GM19324 (cell line): ENCODE measurements around the gene ZNF827.
A peak's percentile ranks its signal among the peaks of the same experiment; 100 is the strongest.
"Not testable (repeated sequence)": the region's sequence is repeated elsewhere in the genome, so short reads cannot be mapped to it uniquely, and the experiment has no call there.

ENCODE experiments used
- ATAC-seq: cut with Tn5 transposase; IDR thresholded peaks from one replicate; pipeline ENCODE4 v1.9.1; 2021; ENCODE audit warnings: mild to moderate bottlenecking, moderate library complexity; ENCODE audit not compliant: unreplicated experiment, low FRiP score

ZNF827 gene

DNA sequence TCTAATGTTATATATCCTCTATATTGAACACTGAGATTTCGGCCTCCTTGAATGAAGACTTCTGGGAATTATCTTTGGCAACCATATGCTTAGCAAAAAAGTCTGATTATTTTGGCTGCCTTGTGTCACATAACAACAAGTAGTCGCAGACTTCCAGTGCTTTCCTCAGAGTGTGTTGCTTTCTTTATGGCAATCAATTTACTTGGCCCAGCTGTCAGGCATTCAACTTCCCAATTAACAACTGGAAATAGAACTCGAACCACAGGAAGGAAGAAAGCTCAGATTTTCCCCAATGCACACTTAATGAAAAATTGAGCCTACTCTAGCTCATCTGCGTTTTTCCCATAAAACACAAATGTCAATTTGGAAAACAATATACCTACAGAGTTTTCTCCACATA, 71.6 kb downstream of the ZNF827 start:
- no peak for ATAC-seq

DNA sequence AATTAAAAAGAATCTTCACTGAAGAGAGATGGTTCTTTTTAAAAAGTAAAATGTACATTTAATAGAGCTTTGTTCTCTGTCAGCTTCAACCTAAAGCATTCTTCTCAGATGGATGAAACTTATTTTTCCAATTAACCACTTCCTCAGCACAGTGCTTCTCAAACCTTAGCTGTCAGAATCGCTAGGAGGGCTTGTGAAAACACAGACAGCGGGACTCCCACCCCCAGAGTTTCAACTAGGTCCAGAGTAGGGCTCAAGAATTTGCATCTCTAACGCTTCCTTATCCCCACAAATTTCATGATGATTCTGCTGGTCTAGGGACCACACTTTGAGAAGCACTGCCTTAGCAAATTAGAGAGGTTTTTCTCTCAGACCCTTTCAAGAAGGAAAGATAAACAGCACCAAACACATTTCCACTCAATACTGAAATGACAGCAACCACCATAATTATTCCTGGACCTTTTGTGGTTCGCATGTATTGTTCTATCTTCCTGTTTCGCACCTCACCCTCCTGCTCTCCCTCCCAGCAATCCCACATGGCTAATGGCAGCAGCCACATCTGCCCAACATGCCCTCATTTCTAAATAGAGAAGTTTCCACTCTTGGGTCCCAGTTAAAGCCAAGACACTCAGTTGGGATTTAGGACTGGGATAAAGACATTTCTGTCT, 73.2 kb downstream of the ZNF827 start:
- ATAC-seq: no peak

DNA sequence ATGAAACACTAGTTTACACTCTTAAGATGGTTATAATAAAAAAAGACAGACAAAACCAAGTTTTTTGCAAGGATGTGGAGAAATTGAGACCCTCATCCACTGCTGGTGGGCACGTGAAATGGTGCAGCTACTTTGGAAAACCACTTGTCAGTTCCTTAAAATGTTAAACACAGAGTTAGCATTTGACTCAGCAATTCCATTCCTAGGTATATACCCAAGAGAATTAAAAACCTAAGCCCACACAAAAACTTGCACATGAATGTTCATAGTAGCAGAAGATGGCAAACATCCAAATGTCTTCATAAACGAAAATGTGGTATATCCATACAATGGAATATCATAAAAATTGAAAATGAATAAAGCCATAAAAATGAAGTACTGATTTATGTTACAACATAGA, 75.4 kb downstream of the ZNF827 start:
- no peak for ATAC-seq

DNA sequence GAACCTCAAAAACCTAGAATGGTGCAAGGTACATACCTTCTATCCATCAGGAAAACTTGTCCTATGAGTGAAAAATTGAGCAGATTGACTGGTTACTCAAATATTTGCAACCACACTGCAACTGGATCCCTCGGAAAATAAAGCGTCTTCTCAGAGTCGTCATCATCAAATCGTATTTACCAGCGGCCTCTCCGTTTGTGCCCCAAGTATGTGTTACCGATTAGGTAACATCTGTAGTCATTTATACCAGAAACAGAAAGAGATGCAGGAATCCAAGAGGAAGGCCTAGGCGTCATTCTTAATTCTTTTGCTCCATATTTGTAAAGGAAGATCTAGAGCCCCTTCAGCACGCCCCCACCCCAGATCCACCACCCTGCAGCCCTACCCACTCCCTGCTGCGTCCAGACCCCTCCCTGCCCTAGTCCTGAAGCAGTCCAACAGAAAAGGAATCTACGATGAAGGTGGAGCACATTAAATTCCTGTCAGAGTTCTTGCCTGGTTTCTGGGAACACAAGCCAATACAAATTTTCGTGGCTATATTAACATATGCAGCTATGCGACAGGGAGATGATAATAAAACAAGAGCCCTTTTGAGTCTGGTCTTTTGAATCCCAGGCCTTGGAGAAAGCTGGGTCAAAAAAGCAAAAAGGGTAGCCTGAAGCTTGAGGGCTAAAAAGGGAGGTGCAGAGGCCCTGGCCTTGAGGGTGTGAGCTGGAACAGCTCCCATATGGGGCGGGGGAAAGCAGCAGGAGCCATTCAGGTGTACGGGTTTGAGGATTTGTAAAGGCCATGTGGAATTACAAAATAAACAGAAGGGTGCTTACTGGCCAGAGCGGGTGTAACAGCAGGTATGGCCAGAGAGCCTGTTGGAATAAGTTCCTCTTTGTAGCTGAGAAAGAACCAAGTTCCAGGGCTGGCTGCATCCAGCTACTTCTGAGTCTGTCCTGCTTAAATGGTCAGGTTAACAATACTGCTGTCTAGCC, 77.0 kb downstream of the ZNF827 start:
- ATAC-seq: no peak

DNA sequence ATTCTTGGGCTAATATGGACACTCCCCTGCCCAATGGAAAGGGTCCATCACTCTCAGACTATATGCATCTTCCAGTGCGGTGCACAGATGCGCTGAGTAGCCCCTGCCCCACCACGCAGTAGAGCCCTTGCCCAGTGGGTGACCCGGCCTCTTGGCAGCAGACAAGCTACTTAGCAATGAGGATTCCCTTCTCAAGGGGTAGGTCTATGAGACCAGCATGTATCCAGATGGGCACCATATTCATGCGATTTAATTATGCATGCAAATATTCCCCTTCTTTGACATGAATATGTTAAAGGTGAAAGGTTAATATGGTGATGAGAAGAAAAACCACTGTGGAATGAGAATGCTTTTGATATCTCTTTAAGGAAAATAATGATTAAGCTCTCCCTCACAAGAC, 77.7 kb downstream of the ZNF827 start:
- ATAC-seq: no peak

DNA sequence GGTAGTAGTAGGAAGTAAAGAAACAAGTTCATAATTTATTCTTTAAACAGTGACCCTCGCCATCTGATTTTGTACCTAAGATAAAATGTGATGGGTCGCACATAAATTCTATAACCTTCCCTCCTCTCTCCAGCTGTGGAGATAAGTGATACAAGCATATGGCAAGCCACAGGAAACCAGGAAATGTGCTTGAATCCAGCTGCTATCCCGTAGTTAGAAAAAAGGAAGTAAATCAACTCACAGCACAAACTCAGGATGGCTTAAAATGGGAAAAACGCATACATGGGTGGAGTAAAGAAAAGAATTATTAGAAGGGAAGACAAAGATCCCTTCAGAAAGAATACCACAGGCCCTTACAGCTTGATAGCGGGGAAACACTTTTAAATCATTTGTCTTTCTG, 78.2 kb downstream of the ZNF827 start:
- no peak for ATAC-seq

DNA sequence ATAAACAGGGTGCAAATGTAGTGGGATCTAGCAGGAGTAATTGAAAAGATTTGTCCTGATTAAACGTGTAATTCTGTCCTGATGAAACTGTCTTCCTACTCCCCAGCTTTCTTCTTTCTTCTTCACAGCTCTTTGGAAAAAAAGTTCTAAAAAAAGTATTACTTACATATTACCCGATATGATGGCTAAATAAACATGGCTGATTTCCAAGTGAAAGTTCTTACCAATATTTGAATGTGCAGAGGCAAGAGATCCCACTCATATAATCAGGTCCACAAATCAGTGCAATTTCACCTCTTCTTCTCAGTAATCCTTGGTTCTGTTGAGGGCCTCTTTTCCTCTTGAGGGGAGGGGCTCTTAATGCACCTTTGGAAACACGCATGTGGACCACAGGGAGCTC, 78.7 kb downstream of the ZNF827 start:
- no peak for ATAC-seq

DNA sequence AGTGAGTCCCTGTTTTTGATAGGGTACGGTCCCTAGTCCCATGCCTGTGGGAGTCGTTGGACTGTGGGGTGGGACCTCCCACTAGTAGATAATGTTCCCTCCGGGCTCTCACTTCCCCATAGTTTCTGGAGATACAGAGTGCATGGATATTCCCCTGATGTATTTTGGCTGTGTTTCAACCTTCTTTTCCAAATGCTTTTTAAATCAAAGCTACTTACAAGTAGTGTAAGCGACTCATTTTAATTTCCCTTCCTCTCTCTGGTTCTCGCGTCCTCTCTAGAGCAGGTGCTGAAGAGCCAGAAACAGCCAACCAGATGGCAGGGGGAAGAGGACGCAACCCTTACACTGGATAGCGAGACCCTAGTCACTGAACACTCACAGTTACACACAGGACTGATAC, 79.2 kb downstream of the ZNF827 start:
- no peak for ATAC-seq

DNA sequence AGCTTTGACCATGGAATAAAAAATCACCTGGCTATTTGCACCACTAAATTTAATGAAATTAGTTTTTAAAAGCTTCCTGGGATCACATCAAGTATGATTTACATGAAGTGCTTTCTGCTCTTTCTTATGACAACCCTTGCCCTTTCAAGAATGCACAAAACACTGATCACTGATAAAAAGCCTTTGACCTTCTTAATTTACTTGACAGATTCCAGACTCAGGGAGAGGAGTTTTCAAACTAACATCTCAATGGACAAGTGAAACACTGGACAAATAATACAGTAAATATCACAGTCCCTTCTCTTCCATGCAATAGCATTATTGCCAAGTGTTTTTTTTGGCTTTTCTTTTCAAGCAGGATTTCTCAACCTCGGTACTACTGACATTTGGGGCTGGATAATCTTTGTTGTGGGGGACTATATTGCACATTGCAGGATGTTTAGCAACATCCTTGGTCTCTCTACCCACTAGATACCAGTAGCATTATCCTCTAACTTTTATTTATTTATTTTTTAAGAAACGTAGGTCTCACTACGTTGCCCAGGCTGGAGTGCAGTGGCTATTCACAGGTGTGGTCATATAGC, 86.3 kb downstream of the ZNF827 start:
- ATAC-seq: no peak

DNA sequence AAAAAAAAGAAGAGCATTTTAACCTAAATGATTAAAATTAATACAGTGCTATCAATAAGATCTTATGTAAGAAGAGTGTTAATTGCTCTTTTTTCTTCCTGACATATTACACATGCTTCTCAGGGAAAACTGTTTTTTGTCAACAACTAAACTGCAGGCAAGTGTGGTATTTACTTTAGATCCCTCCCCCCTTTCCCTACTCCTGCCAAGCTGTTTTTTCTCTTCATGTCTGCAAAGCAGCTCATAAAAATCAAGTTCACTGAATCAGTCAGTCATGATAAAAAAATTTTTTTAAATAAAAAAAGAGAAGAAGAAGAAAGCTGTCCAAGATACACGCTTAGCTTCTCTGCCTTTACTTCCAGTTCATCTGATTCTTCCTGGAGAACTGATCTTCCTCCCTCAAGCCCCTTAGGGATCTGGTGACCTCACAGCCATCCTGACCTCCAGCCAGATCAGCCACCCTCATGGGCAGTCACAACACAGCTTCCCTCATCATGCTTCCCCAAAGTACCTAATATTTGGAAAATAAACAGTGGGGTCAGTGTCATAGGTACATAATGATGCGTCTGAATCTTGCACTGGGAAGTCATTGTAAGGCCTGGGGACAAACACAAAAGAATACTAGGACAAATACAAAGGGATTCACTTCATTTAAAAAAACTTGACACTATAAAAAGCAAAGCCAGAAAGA, 87.0 kb downstream of the ZNF827 start:
- ATAC-seq: no peak

DNA sequence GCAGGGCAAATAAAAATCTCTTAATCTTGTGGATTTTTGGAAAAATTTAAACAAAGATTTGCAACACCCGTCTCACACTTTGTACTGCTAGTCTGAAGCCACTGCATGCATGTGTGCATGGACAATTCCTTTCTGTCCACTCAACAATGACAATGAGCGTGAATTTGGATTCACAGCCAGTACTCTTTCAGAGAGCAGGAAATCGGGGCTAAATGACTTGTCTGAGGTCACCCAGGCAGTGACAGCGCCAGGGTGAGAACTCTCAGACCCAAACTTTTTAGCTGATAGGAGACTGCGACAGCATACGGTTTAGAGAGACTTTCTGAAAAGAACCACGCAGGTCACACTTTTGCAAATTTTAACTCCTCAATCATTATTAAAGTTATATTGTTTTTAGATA, 90.9 kb downstream of the ZNF827 start:
- ATAC-seq: no peak

DNA sequence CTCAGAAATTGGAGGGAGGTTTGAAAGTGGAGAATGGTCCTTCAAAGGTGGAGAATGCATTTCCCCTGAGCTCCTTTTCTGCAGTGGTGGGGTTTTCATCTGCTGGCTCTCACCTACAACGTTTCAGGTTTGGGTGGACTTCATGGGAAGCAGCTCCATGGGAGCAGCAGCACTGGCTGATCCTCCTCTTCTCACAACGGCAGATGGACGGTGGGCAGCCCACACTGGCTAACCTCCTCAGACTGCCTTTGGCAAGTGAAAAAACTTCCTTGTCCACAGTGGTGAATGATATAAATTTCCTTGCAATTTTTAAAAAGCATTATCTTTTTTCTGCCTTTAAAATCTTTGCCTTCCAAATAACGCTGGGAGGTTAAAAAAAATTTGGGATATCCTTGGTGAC, 93.5 kb downstream of the ZNF827 start:
- no peak for ATAC-seq

DNA sequence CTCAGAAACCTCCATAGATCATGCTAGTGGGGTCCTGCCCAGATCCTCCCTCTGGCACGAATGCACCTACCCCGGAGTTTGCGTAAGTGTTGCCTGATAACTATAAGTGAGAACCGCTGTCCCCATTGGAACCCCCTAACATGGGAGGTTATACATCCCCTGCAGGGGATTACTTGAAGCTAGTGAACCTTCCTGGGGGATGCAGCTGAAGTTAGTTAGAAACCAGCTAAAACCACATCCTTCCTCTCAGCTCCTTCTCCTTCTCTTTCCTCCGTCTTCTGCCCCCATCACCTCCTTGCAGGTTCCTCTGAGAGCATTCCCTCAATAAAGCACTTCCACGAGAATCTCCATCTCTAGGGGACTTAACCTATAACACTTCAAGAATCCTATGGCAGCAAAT, 95.0 kb downstream of the ZNF827 start:
- ATAC-seq: no peak

DNA sequence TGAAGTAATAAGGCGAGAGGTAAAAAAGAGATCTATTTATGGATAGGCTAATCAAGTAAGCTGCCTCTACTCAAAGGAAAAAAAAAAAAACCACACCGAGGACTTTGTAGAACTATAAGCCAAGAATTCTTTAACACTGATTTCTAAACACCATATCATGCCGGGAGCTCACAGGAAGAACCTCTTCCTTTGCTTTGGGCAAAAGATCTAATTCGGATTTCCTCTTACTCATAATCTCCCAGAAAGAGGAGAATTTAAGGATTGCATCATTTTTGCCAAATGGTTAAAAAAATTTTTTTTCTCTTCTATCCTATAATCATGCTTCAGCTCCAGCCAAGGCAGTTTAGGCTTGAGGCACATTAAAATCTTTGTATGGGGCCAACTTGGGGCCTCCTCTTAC, 95.5 kb downstream of the ZNF827 start:
- no peak for ATAC-seq

DNA sequence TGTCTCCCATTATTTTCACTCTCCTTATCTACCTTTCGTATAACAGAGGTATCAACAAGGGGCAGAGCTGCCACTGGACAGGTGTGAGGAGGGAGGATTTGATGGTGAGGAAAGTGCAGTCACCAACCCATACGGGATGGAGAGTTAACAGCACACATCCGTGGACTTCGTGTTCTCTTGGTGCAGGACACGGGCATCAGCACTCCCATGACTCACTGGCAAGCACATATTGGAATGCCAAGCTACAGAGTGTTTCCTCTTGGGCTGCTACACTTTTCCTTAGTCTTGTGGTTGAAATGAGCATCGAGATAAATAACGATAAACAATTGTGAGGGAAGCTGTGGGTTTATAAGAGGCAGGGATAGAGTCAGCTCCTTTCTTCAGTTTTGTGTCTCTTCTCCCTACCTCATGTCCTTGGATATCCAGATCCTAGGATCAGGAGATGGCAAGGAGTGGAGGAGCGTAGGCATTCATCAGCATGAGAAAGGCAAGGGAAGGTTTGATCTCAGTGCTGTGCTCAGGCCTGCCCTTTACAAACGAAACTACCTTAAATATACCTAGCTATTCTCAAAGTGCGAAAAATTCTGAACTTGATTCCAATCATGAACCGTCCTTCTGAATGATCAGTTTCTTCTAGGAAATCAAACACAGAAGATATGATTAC, 96.3 kb downstream of the ZNF827 start:
- ATAC-seq: no peak

DNA sequence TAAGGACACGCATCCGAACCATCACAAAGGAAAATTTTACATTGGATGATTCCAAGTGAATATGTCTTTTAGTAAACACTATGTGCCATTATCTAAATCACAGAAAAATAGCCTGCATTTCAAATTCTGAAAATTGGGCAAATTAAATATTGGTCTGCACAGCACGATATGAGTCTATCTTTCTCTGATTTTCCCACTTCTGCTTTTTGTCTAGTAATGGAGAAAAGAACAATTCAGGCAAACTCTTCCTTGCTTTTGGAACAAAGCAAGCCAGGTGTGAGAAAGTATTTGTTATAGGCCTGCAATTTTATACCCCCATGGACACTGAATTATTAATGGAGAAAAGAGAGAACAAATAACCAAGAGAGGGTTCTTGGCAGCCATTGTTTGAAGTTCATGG, 97.8 kb downstream of the ZNF827 start:
- no peak for ATAC-seq

DNA sequence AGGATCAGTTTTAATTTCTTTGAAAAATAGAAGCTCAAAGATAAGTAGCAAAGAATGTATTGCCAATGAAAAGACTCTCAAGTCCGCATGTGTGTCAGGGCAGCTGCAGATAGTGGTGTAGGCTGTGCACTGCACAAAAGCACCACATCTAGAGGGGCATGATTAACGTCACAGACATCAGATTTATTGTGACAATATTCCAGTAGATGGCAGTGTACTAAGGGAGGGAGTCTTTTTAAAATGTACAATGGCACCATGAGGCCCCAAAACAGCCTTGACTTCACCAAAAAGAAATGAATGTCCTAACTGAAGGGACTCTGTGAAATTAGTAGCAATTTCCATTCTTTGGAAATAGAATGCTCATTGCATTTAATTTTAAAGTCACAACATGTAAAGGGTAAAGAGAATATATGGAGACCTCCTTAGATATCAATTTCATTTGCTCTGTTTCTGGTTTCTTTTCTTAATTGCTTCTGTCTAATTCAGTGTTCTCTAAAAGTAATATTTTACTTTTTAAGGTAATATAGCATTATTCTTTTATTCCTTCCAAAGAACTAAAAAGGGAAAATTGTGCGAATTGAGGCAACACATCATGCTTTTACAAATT, 98.4 kb downstream of the ZNF827 start:
- ATAC-seq: no peak

DNA sequence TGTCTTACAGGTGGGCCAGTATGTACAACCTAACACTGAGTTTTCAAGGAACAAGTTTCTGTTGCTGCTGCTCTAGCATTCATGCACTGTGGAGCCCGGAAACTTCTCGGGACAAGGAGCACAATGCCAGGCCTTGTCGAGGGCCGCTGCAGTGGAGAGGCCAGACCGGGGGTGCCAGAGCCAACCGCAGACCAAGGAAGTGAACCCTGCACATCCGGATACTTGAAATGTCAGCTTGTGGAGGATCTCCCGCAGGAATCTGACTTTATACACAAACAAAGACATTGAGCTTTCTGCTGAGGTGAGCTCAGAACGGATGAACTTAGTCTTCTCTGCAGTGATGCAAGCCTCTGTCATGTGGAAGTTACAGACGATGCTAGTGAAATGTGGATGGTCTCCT, 99.5 kb downstream of the ZNF827 start:
- ATAC-seq: no peak

DNA sequence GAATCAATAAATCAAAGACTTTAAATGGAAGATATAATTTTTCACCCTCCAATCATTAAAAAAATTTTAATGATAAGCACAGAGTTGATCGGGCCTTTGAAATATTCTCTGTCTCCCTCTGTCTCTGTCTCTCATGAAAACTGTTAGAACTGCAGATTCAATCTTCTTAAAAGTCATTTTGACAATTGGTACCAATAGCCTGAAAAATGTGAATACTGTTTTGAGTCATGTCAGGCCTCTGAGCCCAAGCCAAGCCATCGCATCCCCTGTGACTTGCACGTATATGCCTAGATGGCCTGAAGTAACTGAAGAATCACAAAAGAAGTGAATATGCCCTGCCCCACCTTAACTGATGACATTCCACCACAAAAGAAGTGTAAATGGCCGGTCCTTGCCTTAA, 106.2 kb downstream of the ZNF827 start:
- not testable (repeated sequence) for ATAC-seq

DNA sequence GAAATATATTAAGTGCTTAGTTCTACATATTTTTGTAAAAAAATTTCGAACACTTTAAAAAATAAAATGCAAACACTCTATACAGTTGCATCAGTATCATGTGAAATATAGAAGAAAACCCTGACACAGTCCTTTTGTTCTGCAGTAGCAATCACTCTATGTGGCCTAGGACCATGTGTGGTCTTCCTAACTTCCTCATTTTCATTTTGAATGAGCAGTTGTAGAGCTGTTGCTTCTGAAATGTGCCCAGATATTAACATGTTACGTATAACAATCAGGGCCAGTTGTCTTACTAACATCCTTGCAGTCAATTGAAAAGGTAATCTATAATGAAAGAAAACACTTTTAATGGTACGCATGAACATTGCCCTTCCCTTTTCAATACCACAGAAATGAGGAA, 107.9 kb downstream of the ZNF827 start:
- ATAC-seq: peak; percentile 33
